RWPE2 (cell line): ENCODE measurements around the gene TMUB1.
A peak's percentile ranks its signal among the peaks of the same experiment; 100 is the strongest.

Source experiments
- ATAC-seq: fragments of 200-7000 bp; cut with Tn5 transposase; 3 replicates; pipeline ENCODE4 v1.9.1; 2021; ENCODE audit warnings: low read depth
- DNase-seq: peaks from one replicate; pipeline ENCODE4 v3.0.0-alpha.2; 2020; ENCODE audit warnings: low spot score
- H3K27ac ChIP-seq: fragments of 450-650 bp; 2 replicates; pipeline ENCODE4 v1.5.1; 2017; ENCODE audit warnings: mild to moderate bottlenecking; ENCODE audit not compliant: poor library complexity, severe bottlenecking
- H3K27me3 ChIP-seq: fragments of 250-450 bp; sonication (Bioruptor Pico); 2 replicates; pipeline ENCODE4 v1.5.1; 2021; ENCODE audit warnings: mild to moderate bottlenecking, moderate library complexity; ENCODE audit not compliant: insufficient read depth, poor library complexity, severe bottlenecking
- H3K36me3 ChIP-seq: fragments of 250-450 bp; sonication (Bioruptor Pico); 2 replicates; pipeline ENCODE4 v1.5.1; 2020; ENCODE audit warnings: low read depth, mild to moderate bottlenecking, moderate library complexity
- H3K4me1 ChIP-seq: fragments of 250-450 bp; sonication (Bioruptor Pico); 2 replicates; pipeline ENCODE4 v1.5.1; 2021; ENCODE audit warnings: mild to moderate bottlenecking, moderate library complexity; ENCODE audit not compliant: insufficient read depth, poor library complexity, severe bottlenecking
- H3K4me3 ChIP-seq: fragments of 250-450 bp; sonication (Bioruptor Pico); 2 replicates; pipeline ENCODE4 v1.5.1; 2021; ENCODE audit warnings: mild to moderate bottlenecking, moderate library complexity; ENCODE audit not compliant: severe bottlenecking
- H3K9me3 ChIP-seq: fragments of 250-450 bp; sonication (Bioruptor Pico); 2 replicates; pipeline ENCODE4 v1.5.1; 2021; ENCODE audit warnings: mild to moderate bottlenecking, moderate library complexity; ENCODE audit not compliant: severe bottlenecking
- TF ChIP-seq, protein P1 (sequence below): fragments of 450-650 bp; IDR thresholded peaks from one replicate; pipeline ENCODE4 v1.5.1; 2017; ENCODE audit warnings: mild to moderate bottlenecking, moderate library complexity; ENCODE audit not compliant: poor library complexity, severe bottlenecking

Gene TMUB1

GRCh38 chr7:151064993-151065392, 18.3 kb downstream of the TMUB1 start:
- DNase-seq (no peak), ATAC-seq (no peak)
- peaks cover 24% of the 10 kb centered on the region for H3K4me1 ChIP-seq
- no peaks in the 10 kb centered on the region for H3K9me3 ChIP-seq
- no peak overlapping the region for H3K27ac ChIP-seq
- peaks cover 54% of the 10 kb centered on the region for H3K36me3 ChIP-seq
- TF ChIP-seq, protein P1, sequence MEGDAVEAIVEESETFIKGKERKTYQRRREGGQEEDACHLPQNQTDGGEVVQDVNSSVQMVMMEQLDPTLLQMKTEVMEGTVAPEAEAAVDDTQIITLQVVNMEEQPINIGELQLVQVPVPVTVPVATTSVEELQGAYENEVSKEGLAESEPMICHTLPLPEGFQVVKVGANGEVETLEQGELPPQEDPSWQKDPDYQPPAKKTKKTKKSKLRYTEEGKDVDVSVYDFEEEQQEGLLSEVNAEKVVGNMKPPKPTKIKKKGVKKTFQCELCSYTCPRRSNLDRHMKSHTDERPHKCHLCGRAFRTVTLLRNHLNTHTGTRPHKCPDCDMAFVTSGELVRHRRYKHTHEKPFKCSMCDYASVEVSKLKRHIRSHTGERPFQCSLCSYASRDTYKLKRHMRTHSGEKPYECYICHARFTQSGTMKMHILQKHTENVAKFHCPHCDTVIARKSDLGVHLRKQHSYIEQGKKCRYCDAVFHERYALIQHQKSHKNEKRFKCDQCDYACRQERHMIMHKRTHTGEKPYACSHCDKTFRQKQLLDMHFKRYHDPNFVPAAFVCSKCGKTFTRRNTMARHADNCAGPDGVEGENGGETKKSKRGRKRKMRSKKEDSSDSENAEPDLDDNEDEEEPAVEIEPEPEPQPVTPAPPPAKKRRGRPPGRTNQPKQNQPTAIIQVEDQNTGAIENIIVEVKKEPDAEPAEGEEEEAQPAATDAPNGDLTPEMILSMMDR: no peak
- H3K27me3 ChIP-seq: no peaks in the 10 kb centered on the region
- no peak overlapping the region for H3K4me3 ChIP-seq

GRCh38 chr7:151064454-151064853, 18.8 kb downstream of the TMUB1 start:
- peaks cover 49% of the 10 kb centered on the region for H3K36me3 ChIP-seq
- DNase-seq: no peak
- no peaks in the 10 kb centered on the region for H3K9me3 ChIP-seq
- no peak overlapping the region for H3K27ac ChIP-seq
- no peak for ATAC-seq
- TF ChIP-seq, protein P1: no peak
- no peaks in the 10 kb centered on the region for H3K27me3 ChIP-seq
- H3K4me3 ChIP-seq: no peak overlapping the region
- peaks cover 24% of the 10 kb centered on the region for H3K4me1 ChIP-seq

GRCh38 chr7:151063212-151063561, 20.1 kb downstream of the TMUB1 start:
- Histone ChIP-seq H3K4me3 (no peak overlapping the region), H3K36me3 (peaks cover 39% of the 10 kb centered on the region), H3K4me1 (peaks cover 28% of the 10 kb centered on the region), H3K27ac (peak overlapping the region; percentile 86), H3K9me3 (no peaks in the 10 kb centered on the region), H3K27me3 (no peaks in the 10 kb centered on the region)
- no peak for DNase-seq
- TF ChIP-seq, protein P1: no peak
- peak; percentile 3; the same call in 1 of the 3 replicates for ATAC-seq

GRCh38 chr7:151062399-151063211, 20.7 kb downstream of the TMUB1 start:
- H3K36me3 ChIP-seq: peaks cover 34% of the 10 kb centered on the region

DNA sequence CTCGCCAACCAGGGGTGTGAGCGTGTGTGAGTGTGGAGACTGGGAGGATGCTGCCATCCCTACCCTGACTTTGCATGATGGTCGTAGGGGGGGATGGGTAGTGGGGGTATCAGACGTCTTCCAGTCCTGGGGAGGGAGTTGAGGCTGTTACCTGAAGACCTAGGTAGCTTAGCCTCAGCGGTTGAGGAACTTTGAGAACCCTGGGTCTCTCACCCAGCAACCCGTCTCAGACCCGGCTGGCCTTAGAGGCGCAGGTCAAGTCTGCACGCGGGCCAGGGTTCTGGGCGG, 21.2 kb downstream of the TMUB1 start:
- TF ChIP-seq, protein P1: no peak
- H3K27me3 ChIP-seq: no peaks in the 10 kb centered on the region
- H3K4me3 ChIP-seq: no peak overlapping the region
- peaks cover 30% of the 10 kb centered on the region for H3K36me3 ChIP-seq
- peak overlapping the region; percentile 86 for H3K27ac ChIP-seq
- peaks cover 28% of the 10 kb centered on the region for H3K4me1 ChIP-seq
- H3K9me3 ChIP-seq: no peaks in the 10 kb centered on the region
- ATAC-seq (no peak), DNase-seq (no peak)

More at GRCh38 chr7:151062399-151063211, 20.7 kb downstream of the TMUB1 start:
- Histone ChIP-seq H3K27ac (peak overlapping the region; percentile 86), H3K4me3 (peak overlapping the region; percentile 18), H3K4me1 (peaks cover 28% of the 10 kb centered on the region), H3K27me3 (no peaks in the 10 kb centered on the region), H3K9me3 (no peaks in the 10 kb centered on the region)
- ATAC-seq: peak; percentile 30
- TF ChIP-seq, protein P1: no peak
- DNase-seq: no peak
